ENCODE measurements around the gene RALGAPA2. TPM values are rescaled to one million over a fixed set of nuclear protein-coding genes. Genes with fewer than 3 reads are reported as not detected.

Gene RALGAPA2
- total RNA-seq, 4 donors from 2014 or later: 89.7 to 126 (median 97.8) TPM

GRCh38 chr20:20733943-20734342, 21.5 kb upstream of the RALGAPA2 start:
- Histone ChIP-seq H3K27me3 (no peaks in the 10 kb centered on the region), H3K27ac (peak overlapping the region in 1 of 3 donors; percentile 80), H3K9me3 (no peaks in the 10 kb centered on the region), H3K4me1 (peaks cover 23 to 33% of the 10 kb centered on the region in 2 donors), H3K36me3 (no peaks in the 10 kb centered on the region), H3K4me3 (replicated peaks in 1 of 3) (no peak overlapping the region)
- TF ChIP-seq CTCF (IDR thresholded peaks at IDR 0.05) (no peak), POLR2A (IDR thresholded peaks at IDR 0.05) (no peak)
- no peak for DNase-seq
- WGBS, 2 donors: 93 to 96% methylated on average over 1 of the region's 1 CpG
- intact Hi-C loops (cut with DNase I): no loop called here

- peak in 1 of 2 donors; percentile 13 for DNase-seq
- H3K4me1 ChIP-seq: peaks cover 23 to 33% of the 10 kb centered on the region in 2 donors
- no peaks in the 10 kb centered on the region for H3K27me3 ChIP-seq
- WGBS, 2 donors: 61 to 65% methylated on average over 4 of the region's 4 CpGs
- no peak for TF ChIP-seq POLR2A (IDR thresholded peaks at IDR 0.05)
- no peak for TF ChIP-seq CTCF (IDR thresholded peaks at IDR 0.05)
- H3K9me3 ChIP-seq: no peaks in the 10 kb centered on the region
- no peaks in the 10 kb centered on the region for H3K36me3 ChIP-seq
- intact Hi-C loops (cut with DNase I): no loop called here
- peak overlapping the region; percentile 80 to 91 (median 85) for H3K27ac ChIP-seq
- H3K4me3 ChIP-seq (replicated peaks in 1 of 3): no peak overlapping the region
These were observed 20.2 kb upstream of the RALGAPA2 start for GRCh38 chr20:20732641-20733040.

GRCh38 chr20:20731945-20732296, 19.5 kb upstream of the RALGAPA2 start:
- 58 to 64% methylated on average over 2 of the region's 2 CpGs for WGBS, 2 donors
- peak overlapping the region; percentile 80 to 91 (median 85) for H3K27ac ChIP-seq
- no peak for DNase-seq
- intact Hi-C loops (cut with DNase I): no loop called here
- H3K4me3 ChIP-seq (replicated peaks in 1 of 3): no peak overlapping the region
- no peaks in the 10 kb centered on the region for H3K36me3 ChIP-seq
- TF ChIP-seq POLR2A (IDR thresholded peaks at IDR 0.05) (no peak), CTCF (IDR thresholded peaks at IDR 0.05) (no peak)
- H3K4me1 ChIP-seq: peaks cover 23 to 33% of the 10 kb centered on the region in 2 donors
- H3K9me3 ChIP-seq: no peaks in the 10 kb centered on the region
- H3K27me3 ChIP-seq: no peaks in the 10 kb centered on the region

- 48 to 49% methylated on average over 11 of the region's 11 CpGs for WGBS, 2 donors
- H3K4me3 ChIP-seq (replicated peaks in 1 of 3): no peak overlapping the region
These were observed 18.8 kb upstream of the RALGAPA2 start for GRCh38 chr20:20731000-20731944.

More at GRCh38 chr20:20731000-20731944, 18.8 kb upstream of the RALGAPA2 start:
- peaks cover 23 to 33% of the 10 kb centered on the region in 2 donors for H3K4me1 ChIP-seq
- no peak for DNase-seq
- H3K9me3 ChIP-seq: no peaks in the 10 kb centered on the region
- no peaks in the 10 kb centered on the region for H3K36me3 ChIP-seq
- TF ChIP-seq CTCF (IDR thresholded peaks at IDR 0.05): no peak
- no peak for TF ChIP-seq POLR2A (IDR thresholded peaks at IDR 0.05)
- H3K27ac ChIP-seq: peak overlapping the region; percentile 80 to 91 (median 85)
- intact Hi-C loops (cut with DNase I): no loop called here
- H3K27me3 ChIP-seq: no peaks in the 10 kb centered on the region

Data from thyroid gland (tissue), 4 donors.